WERI-Rb-1 (cell line): Measurements from ENCODE around the gene CMIP.

Experiments
- DNase-seq: peaks from one replicate; pipeline ENCODE4 v3.0.0-alpha.2; 2020
- H3K27ac ChIP-seq: fragments of 250-450 bp; sonication (Bioruptor Pico); 2 replicates; pipeline ENCODE4 v1.5.1; 2020; ENCODE audit warnings: mild to moderate bottlenecking, moderate library complexity
- H3K27me3 ChIP-seq: fragments of 250-450 bp; sonication (Bioruptor Pico); 2 replicates; pipeline ENCODE4 v1.5.1; 2021; ENCODE audit warnings: mild to moderate bottlenecking, low read depth, moderate library complexity; ENCODE audit not compliant: insufficient read depth, severe bottlenecking
- H3K36me3 ChIP-seq: fragments of 250-450 bp; sonication (Bioruptor Pico); 2 replicates; pipeline ENCODE4 v1.5.1; 2020; ENCODE audit warnings: mild to moderate bottlenecking, moderate library complexity
- H3K4me3 ChIP-seq: 2 replicates; pipeline ENCODE4 v1.5.1; 2011; ENCODE audit warnings: low read depth, mild to moderate bottlenecking, control low read depth, low read length
- H3K9me3 ChIP-seq: fragments of 250-450 bp; sonication (Bioruptor Pico); 2 replicates; pipeline ENCODE4 v1.5.1; 2021; ENCODE audit warnings: mild to moderate bottlenecking, moderate library complexity; ENCODE audit not compliant: severe bottlenecking
- CTCF ChIP-seq: IDR thresholded peaks from 2 replicates; pipeline ENCODE4 v1.5.1; 2011; ENCODE audit warnings: low read depth, mild to moderate bottlenecking, control low read depth, inconsistent platforms, low read length

Gene CMIP

GRCh38 chr16:81537721-81538561 is 93.3 kb downstream of the CMIP start:
- H3K36me3 ChIP-seq = no peaks in the 10 kb centered on the region
- DNase-seq = no peak
- H3K27me3 ChIP-seq = no peaks in the 10 kb centered on the region
- H3K4me3 ChIP-seq = no peak overlapping the region
- TF ChIP-seq CTCF = no peak
- H3K27ac ChIP-seq = no peak overlapping the region
- no peaks in the 10 kb centered on the region for H3K9me3 ChIP-seq

- no peak for TF ChIP-seq CTCF
- Histone ChIP-seq H3K4me3 (no peak overlapping the region), H3K36me3 (no peaks in the 10 kb centered on the region), H3K9me3 (no peaks in the 10 kb centered on the region), H3K27ac (no peak overlapping the region), H3K27me3 (no peaks in the 10 kb centered on the region)
- no peak for DNase-seq
These were observed 94.6 kb downstream of the CMIP start for GRCh38 chr16:81539009-81539758.

GRCh38 chr16:81539759-81540472 is 95.3 kb downstream of the CMIP start:
- no peak for TF ChIP-seq CTCF
- Histone ChIP-seq H3K36me3 (no peaks in the 10 kb centered on the region), H3K27ac (no peak overlapping the region), H3K9me3 (no peaks in the 10 kb centered on the region), H3K27me3 (no peaks in the 10 kb centered on the region), H3K4me3 (no peak overlapping the region)
- no peak for DNase-seq

GRCh38 chr16:81541314-81541713 is 96.7 kb downstream of the CMIP start:
- H3K27ac ChIP-seq = no peak overlapping the region
- H3K36me3 ChIP-seq = no peaks in the 10 kb centered on the region
- no peak for TF ChIP-seq CTCF
- no peak overlapping the region for H3K4me3 ChIP-seq
- H3K27me3 ChIP-seq = no peaks in the 10 kb centered on the region
- no peaks in the 10 kb centered on the region for H3K9me3 ChIP-seq
- DNase-seq = no peak

- Histone ChIP-seq H3K36me3 (no peaks in the 10 kb centered on the region), H3K27ac (no peak overlapping the region), H3K27me3 (no peaks in the 10 kb centered on the region), H3K9me3 (no peaks in the 10 kb centered on the region), H3K4me3 (no peak overlapping the region)
- no peak for DNase-seq
- no peak for TF ChIP-seq CTCF
These were observed 98.3 kb downstream of the CMIP start for GRCh38 chr16:81542609-81543570.
